H1 (cell line): Measurements from ENCODE around the gene IRGQ. TPM values are rescaled to one million over a fixed set of nuclear protein-coding genes. Genes with fewer than 3 reads are reported as not detected.

Experiments
- CTCF ChIA-PET: fragments of 300-600 bp; sonication (Branson Sonifier 250); formaldehyde crosslinking; loops from one replicate; lab custom pipeline; 2021; ENCODE audit not compliant: partially characterized antibody; lab: Charles Lee
- POLR2A ChIA-PET: fragments of 300-600 bp; sonication (Branson Sonifier 250); formaldehyde crosslinking; loops from one replicate; lab custom pipeline; 2021; ENCODE audit warnings: inconsistent platforms; ENCODE audit not compliant: partially characterized antibody; lab: Charles Lee
- DNase-seq, 2 experiments: peaks; one replicate each; pipeline versions ENCODE4 v3.0.0 to v3.0.0-alpha.2; 2010 to 2022; ENCODE audit warnings: low spot score in 2 of 2, low read depth in 1 of 2, mixed read lengths in 1 of 2
- FAIRE-seq: peaks from 2 replicates; lab custom pipeline; 2011; peaks lifted over from hg19 to GRCh38; lab: Jason Lieb, UNC
- H2AFZ ChIP-seq: 2 replicates; pipeline ENCODE4 v1.8.1; 2012; ENCODE audit warnings: low read length, inconsistent platforms
- H2AK5ac ChIP-seq: 2 replicates; pipeline ENCODE4 v1.6.1; 2013; ENCODE audit warnings: low read depth, low read length
- H2BK120ac ChIP-seq: replicated peaks from 2 replicates; pipeline ENCODE3; 2013; ENCODE audit warnings: low read depth, low read length, inconsistent platforms
- H2BK12ac ChIP-seq: 2 replicates; pipeline ENCODE4 v1.6.1; 2013; ENCODE audit warnings: low read depth, low read length
- H2BK15ac ChIP-seq: 2 replicates; pipeline ENCODE4 v1.6.1; 2013; ENCODE audit warnings: low read length
- H2BK20ac ChIP-seq: 2 replicates; pipeline ENCODE4 v1.6.1; 2013; ENCODE audit warnings: low read length
- H2BK5ac ChIP-seq: 2 replicates; pipeline ENCODE4 v1.6.1; 2013; ENCODE audit warnings: low read depth, low read length
- H3K14ac ChIP-seq: 2 replicates; pipeline ENCODE4 v1.6.1; 2013; ENCODE audit warnings: inconsistent platforms; ENCODE audit not compliant: insufficient read length
- H3K18ac ChIP-seq: 2 replicates; pipeline ENCODE4 v1.6.1; 2013; ENCODE audit warnings: low read length; ENCODE audit errors: extremely low read depth
- H3K23ac ChIP-seq: 2 replicates; pipeline ENCODE4 v1.6.1; 2013; ENCODE audit warnings: inconsistent platforms; ENCODE audit not compliant: insufficient read length
- H3K23me2 ChIP-seq: 2 replicates; pipeline ENCODE4 v1.6.1; 2013; ENCODE audit warnings: low read depth, low read length
- H3K27ac ChIP-seq: 2 replicates; pipeline ENCODE4 v1.6.1; 2011; ENCODE audit warnings: low read depth, low read length, inconsistent platforms
- H3K27me3 ChIP-seq, 4 experiments: replicated peaks in 1 of 4; 1 replicate in 1 of 4; 2 replicates in 3 of 4; pipeline versions ENCODE4 v1.6.1 to v1.8.1; 2011 to 2013; ENCODE audit warnings: low read length in 3 of 4, mild to moderate bottlenecking in 3 of 4, inconsistent platforms in 2 of 4, mixed read lengths in 2 of 4, moderate library complexity in 1 of 4; ENCODE audit not compliant: control insufficient read depth in 3 of 4, insufficient read depth in 3 of 4; ENCODE audit errors: extremely low read depth in 1 of 4
- H3K36me3 ChIP-seq, 4 experiments: 2 replicates each; pipeline versions ENCODE4 v1.6.1 to v1.8.1; 2011 to 2013; ENCODE audit warnings: mild to moderate bottlenecking in 4 of 4, low read length in 3 of 4, moderate library complexity in 2 of 4, control low read depth in 1 of 4, inconsistent platforms in 1 of 4; ENCODE audit not compliant: insufficient read depth in 4 of 4, control insufficient read depth in 2 of 4
- H3K4ac ChIP-seq: replicated peaks from 2 replicates; pipeline ENCODE3; 2013; ENCODE audit warnings: low read length, low read depth, mixed read lengths, inconsistent platforms; ENCODE audit not compliant: insufficient read length
- H3K4me1 ChIP-seq, 4 experiments: replicated peaks in 1 of 4; 1 replicate in 1 of 4; 2 replicates in 3 of 4; pipeline versions ENCODE4 v1.6.1 to v1.8.1; 2011 to 2013; ENCODE audit warnings: low read length in 3 of 4, inconsistent platforms in 2 of 4, mixed read lengths in 1 of 4; ENCODE audit not compliant: insufficient read depth in 4 of 4, control insufficient read depth in 3 of 4
- H3K4me2 ChIP-seq, 2 experiments: 2 replicates each; pipeline versions ENCODE4 v1.6.1 to v1.8.1; 2011 to 2013; ENCODE audit warnings: low read depth in 2 of 2, low read length in 2 of 2, control low read depth in 1 of 2, inconsistent platforms in 1 of 2, mild to moderate bottlenecking in 1 of 2; ENCODE audit not compliant: insufficient read depth in 1 of 2
- H3K4me3 ChIP-seq, 4 experiments: fragments of 200-600, 300-600 bp in 1 of 4; sonication (generic), shearing (Covaris generic), sonication (Bioruptor Twin) in 1 of 4; 2 replicates each; pipeline versions ENCODE4 v1.5.1 to v1.8.1; 2011 to 2016; ENCODE audit warnings: low read length in 4 of 4, low read depth in 3 of 4, control low read depth in 2 of 4, inconsistent platforms in 2 of 4, mild to moderate bottlenecking in 2 of 4, mixed read lengths in 1 of 4, moderate library complexity in 1 of 4; ENCODE audit not compliant: insufficient read depth in 2 of 4; ENCODE audit errors: extremely low read depth in 1 of 4
- H3K56ac ChIP-seq: replicated peaks from 2 replicates; pipeline ENCODE3; 2013; ENCODE audit warnings: low read depth, mild to moderate bottlenecking, mixed read lengths, low read length, inconsistent platforms; ENCODE audit not compliant: insufficient read length
- H3K79me1 ChIP-seq: 2 replicates; pipeline ENCODE4 v1.6.1; 2013; ENCODE audit warnings: low read depth, low read length, control low read depth
- H3K79me2 ChIP-seq, 2 experiments: 2 replicates each; pipeline versions ENCODE4 v1.6.1 to v1.8.1; 2012 to 2013; ENCODE audit warnings: low read length in 2 of 2, mild to moderate bottlenecking in 2 of 2, inconsistent platforms in 1 of 2; ENCODE audit not compliant: insufficient read depth in 2 of 2, control insufficient read depth in 1 of 2
- H3K9ac ChIP-seq, 4 experiments: replicated peaks in 1 of 4; 1 replicate in 1 of 4; 2 replicates in 3 of 4; pipeline versions ENCODE4 v1.6.1 to v1.8.1; 2011 to 2013; ENCODE audit warnings: low read depth in 3 of 4, low read length in 3 of 4, control low read depth in 2 of 4, mild to moderate bottlenecking in 2 of 4, moderate library complexity in 2 of 4, inconsistent platforms in 1 of 4; ENCODE audit errors: extremely low read depth in 1 of 4
- H3K9me3 ChIP-seq, 2 experiments: 2 replicates each; pipeline versions ENCODE4 v1.6.1 to v1.8.1; 2012 to 2013; ENCODE audit warnings: mild to moderate bottlenecking in 2 of 2, moderate library complexity in 2 of 2, control low read depth in 1 of 2, inconsistent platforms in 1 of 2, low read depth in 1 of 2, low read length in 1 of 2, mixed read lengths in 1 of 2; ENCODE audit not compliant: insufficient read depth in 2 of 2
- H4K20me1 ChIP-seq, 2 experiments: replicated peaks in 1 of 2; 2 replicates each; pipeline versions ENCODE3 to v1.8.1; 2011 to 2013; ENCODE audit warnings: inconsistent platforms in 2 of 2, low read length in 2 of 2, mild to moderate bottlenecking in 1 of 2; ENCODE audit not compliant: insufficient read depth in 2 of 2, control insufficient read depth in 1 of 2
- H4K5ac ChIP-seq: 2 replicates; pipeline ENCODE4 v1.6.1; 2013; ENCODE audit warnings: low read length, low read depth, mixed read lengths, inconsistent platforms; ENCODE audit not compliant: insufficient read length
- H4K8ac ChIP-seq: 2 replicates; pipeline ENCODE4 v1.8.0; 2013; ENCODE audit warnings: mild to moderate bottlenecking, moderate library complexity, low read length, inconsistent platforms; ENCODE audit not compliant: insufficient read depth; ENCODE audit errors: extremely low read depth
- H4K91ac ChIP-seq: replicated peaks from 2 replicates; pipeline ENCODE3; 2013; ENCODE audit warnings: low read length, mixed read lengths, inconsistent platforms; ENCODE audit not compliant: insufficient read length
- BACH1 ChIP-seq: IDR thresholded peaks from 2 replicates; pipeline ENCODE4 v1.6.1; 2012; ENCODE audit warnings: low read length, improper control_type of control experiment
- BCL11A ChIP-seq, 2 experiments: IDR thresholded peaks; one replicate each; pipeline ENCODE4 v1.6.1; 2011; ENCODE audit warnings: low read depth in 2 of 2, low read length in 2 of 2, mild to moderate bottlenecking in 2 of 2
- EP300 ChIP-seq, 2 experiments: IDR thresholded peaks; 1 replicate in 1 of 2; 2 replicates in 1 of 2; pipeline ENCODE4 v1.6.1; 2011 to 2012; ENCODE audit warnings: low read depth in 2 of 2, low read length in 2 of 2, mild to moderate bottlenecking in 2 of 2, borderline replicate concordance in 1 of 2, inconsistent platforms in 1 of 2, moderate library complexity in 1 of 2
- GABPA ChIP-seq: IDR thresholded peaks from 2 replicates; pipeline ENCODE4 v1.6.1; 2011; ENCODE audit warnings: mild to moderate bottlenecking, low read length, moderate library complexity, borderline replicate concordance; ENCODE audit not compliant: insufficient read depth
- JUND ChIP-seq: IDR thresholded peaks from 2 replicates; pipeline ENCODE4 v1.6.1; 2011; ENCODE audit warnings: mild to moderate bottlenecking, improper control_type of control experiment, low read length
- MAFK ChIP-seq: IDR thresholded peaks from 2 replicates; pipeline ENCODE4 v1.6.1; 2012; ENCODE audit warnings: low read depth, mild to moderate bottlenecking, improper control_type of control experiment, low read length
- POLR2A ChIP-seq, 2 experiments: IDR thresholded peaks; 1 replicate in 1 of 2; 2 replicates in 1 of 2; pipeline ENCODE4 v1.6.1; 2011; ENCODE audit warnings: low read depth in 2 of 2, low read length in 2 of 2, mild to moderate bottlenecking in 2 of 2; ENCODE audit errors: control extremely low read depth in 1 of 2
- POLR2AphosphoS5 ChIP-seq: IDR thresholded peaks from 2 replicates; pipeline ENCODE4 v1.6.1; 2011; ENCODE audit warnings: low read depth, low read length
- RNF2 ChIP-seq: fragments of 200-900, 300-1000 bp; sonication (generic); IDR thresholded peaks from 2 replicates; pipeline ENCODE4 v1.7.1; 2016; ENCODE audit warnings: borderline replicate concordance, low read depth, mild to moderate bottlenecking, antibody characterized with exemption, low read length; ENCODE audit not compliant: poor library complexity, severe bottlenecking; ENCODE audit errors: missing control alignments
- SIN3A ChIP-seq, 2 experiments: IDR thresholded peaks in 1 of 2; conservative IDR thresholded peaks in 1 of 2; 2 replicates each; pipeline ENCODE4 v1.6.1; 2011 to 2012; ENCODE audit warnings: low read length in 2 of 2, improper control_type of control experiment in 1 of 2, low read depth in 1 of 2, mild to moderate bottlenecking in 1 of 2
- SP1 ChIP-seq: IDR thresholded peaks from 2 replicates; pipeline ENCODE4 v1.6.1; 2011; ENCODE audit warnings: low read depth, low read length
- TEAD4 ChIP-seq: IDR thresholded peaks from 2 replicates; pipeline ENCODE4 v1.6.1; 2012; ENCODE audit warnings: low read depth, low read length, inconsistent platforms, mixed read lengths
- WGBS, 2 experiments: shearing (Covaris generic) in 1 of 2; methylation state at CpG; one replicate each; pipeline versions ENCODE4 v1.1.6 to v1.1.7; 2013 to 2015; ENCODE audit warnings: low lambda C conversion rate in 2 of 2, mixed read lengths in 2 of 2, inconsistent platforms in 1 of 2, low coverage in 1 of 2, missing lambda C conversion rate in 1 of 2; ENCODE audit not compliant: insufficient replicate concordance in 2 of 2, insufficient coverage in 1 of 2, insufficient read length in 1 of 2; ENCODE audit errors: extremely low coverage in 1 of 2, missing lambda C conversion rate in 1 of 2; 5-methylcytosine and 5-hydroxymethylcytosine counted together
- polyA plus RNA-seq, 7 experiments: library from polyadenylated mRNA; depleted of rRNA in 3 of 7; stranded (reverse) in 5 of 7; unstranded in 2 of 7; fragments of >200 nt in 5 of 7; fragments of 200-250 nt in 2 of 7; gene quantifications; 1 replicate in 5 of 7; 2 replicates in 1 of 7; 4 replicates in 1 of 7; pipeline versions ENCODE4 v1.2.1 to v1.2.3, GENCODE V29; 2011 to 2013; ENCODE audit warnings: missing spikeins in 2 of 7, mixed read lengths in 2 of 7
- total RNA-seq: library from RNA; stranded (reverse); fragmentation: NEBNext Ultra II Directional; extraction: Animal tissue kit (Norgen Biotek cat#: 25700); gene quantifications from 2 replicates; pipeline ENCODE4 v1.2.1, GENCODE V29; 2021

Gene IRGQ
- total and polyA plus RNA-seq, 2 of the 8 experiments (the other 6 are each of a cell fraction or from before 2014, with no cell fraction given) = 16.0 to 42.9 TPM

DNA sequence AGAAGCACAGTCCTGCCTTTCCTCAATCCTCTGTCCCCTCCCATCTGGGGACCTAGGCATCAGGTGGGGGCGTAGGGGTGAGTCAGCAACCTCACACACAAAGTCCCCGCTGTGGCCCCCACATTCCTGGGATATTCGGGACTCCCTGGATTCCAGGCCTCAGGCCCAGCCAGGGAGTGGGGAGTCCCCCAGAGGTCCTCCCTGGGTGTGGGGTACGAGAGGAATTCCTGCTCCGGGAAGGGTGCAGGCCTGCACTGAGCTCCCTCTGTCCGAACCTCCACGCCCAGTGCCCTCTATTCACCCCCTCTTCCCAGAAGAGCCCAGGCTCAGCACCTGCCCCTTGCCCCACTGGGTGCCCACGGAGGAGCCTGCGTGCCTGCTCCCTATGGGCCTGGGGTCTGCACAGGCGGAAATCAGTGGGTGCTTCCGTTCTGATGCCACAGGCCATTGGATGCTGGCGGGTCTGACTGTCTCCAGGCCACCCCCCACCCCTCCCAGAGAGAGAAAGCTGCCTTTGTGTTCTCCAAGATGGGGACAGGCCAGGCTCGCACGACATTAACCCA lies 40.3 kb upstream of the IRGQ start:
- peak; percentile 72; the same call in 1 of the 2 replicates for TF ChIP-seq SP1
- no peak for TF ChIP-seq RNF2
- no peak for TF ChIP-seq SIN3A (conservative IDR thresholded peaks at IDR 0.05 in 1 of 2, IDR thresholded peaks at IDR 0.05 in 1 of 2; ENCODE audit: low read depth in 1 of 2, low read length in 2 of 2)
- TF ChIP-seq JUND = peak; percentile 85; the same call in 1 of the 2 replicates
- TF ChIP-seq GABPA = no peak
- TF ChIP-seq BACH1 = peak; percentile 82
- peak; percentile 96 for TF ChIP-seq TEAD4
- TF ChIP-seq POLR2AphosphoS5 = 0 out of 2 replicates have a peak, but pooled peaks have one; percentile 11
- no peak for TF ChIP-seq BCL11A (IDR thresholded peaks at IDR 0.05; ENCODE audit: low read depth in 2 of 2, low read length in 2 of 2)
- 0 out of 3 replicates have a peak, but pooled peaks of 1 of the 2 experiments have one; percentile 75 for TF ChIP-seq EP300 (IDR thresholded peaks at IDR 0.05; ENCODE audit: borderline replicate concordance in 1 of 2, low read depth in 2 of 2, low read length in 2 of 2)
- TF ChIP-seq MAFK = peak; percentile 61; the same call in 1 of the 2 replicates
- TF ChIP-seq POLR2A (IDR thresholded peaks at IDR 0.05; ENCODE audit: control extremely low read depth in 1 of 2, low read depth in 2 of 2, low read length in 2 of 2) = peak in 1 of 2 experiments; percentile 32; a peak in 1 of 3 replicates
- Histone ChIP-seq H3K23ac (no peak overlapping the region), H3K4me1 (peaks cover 9 to 31% (median 20%) of the 10 kb centered on the region in 4 experiments), H3K9ac (no peak overlapping the region), H3K36me3 (no peaks in the 10 kb centered on the region), H3K79me2 (no peaks in the 10 kb centered on the region), H4K20me1 (peaks cover 3 to 4% of the 10 kb centered on the region in 2 experiments), H2BK12ac (no peak overlapping the region), H2BK5ac (peak overlapping the region; percentile 52; the same call in 1 of the 2 replicates), H2AFZ (no peak overlapping the region), H4K91ac (peak overlapping the region; percentile 47), H3K23me2 (peaks cover 20% of the 10 kb centered on the region), H3K9me3 (no peaks in the 10 kb centered on the region), H3K79me1 (peaks cover 2% of the 10 kb centered on the region; the same call in 1 of the 2 replicates), H3K14ac (no peak overlapping the region), H4K8ac (peak overlapping the region; percentile 66; the same call in 1 of the 2 replicates), H2BK15ac (no peak overlapping the region), H3K27me3 (peaks cover 11 to 40% (median 27%) of the 10 kb centered on the region in 4 experiments), H2AK5ac (no peak overlapping the region), H3K18ac (peak overlapping the region; percentile 48; the same call in 1 of the 2 replicates), H4K5ac (no peak overlapping the region), H2BK120ac (no peak overlapping the region), H3K56ac (no peak overlapping the region), H3K27ac (no peak overlapping the region), H3K4me2 (peak overlapping the region; percentile 81 to 91), H2BK20ac (no peak overlapping the region), H3K4me3 (peak overlapping the region in 2 of 4 experiments; percentile 8 to 66; a peak in 2 of 8 replicates), H3K4ac (no peak overlapping the region)
- CTCF ChIA-PET = interaction anchor here (0.6 to 3.5 kb wide), 3 partner anchors 11 to 41 kb away, joined by 3 to 22 read pairs (median 3); partner anchors contain the start of gene IRGQ
- 22% methylated on average over 9 of the region's 14 CpGs; no CpG with 5 or more reads in 1 of the 2 experiments for WGBS, 2 experiments
- peak in 1 of 2 experiments; percentile 70 for DNase-seq
- FAIRE-seq = no peak
- POLR2A ChIA-PET = interaction anchor here (0.8 to 2.0 kb wide), 6 partner anchors 14 to 103 kb away, joined by 3 to 7 read pairs (median 3); partner anchors contain the start of gene ZNF575
